Neuronal stem cell (in vitro differentiated cells): ENCODE results near the gene B3GAT1.

ENCODE experiments used
- DNase-seq: peaks from one replicate; pipeline ENCODE4 v3.0.0-alpha.2; 2013; ENCODE audit warnings: low spot score
- H2AFZ ChIP-seq: one replicate; pipeline ENCODE4 v1.6.1; 2013; ENCODE audit warnings: mild to moderate bottlenecking, low read length, inconsistent platforms
- H2AK5ac ChIP-seq: 2 replicates; pipeline ENCODE4 v1.6.1; 2013; ENCODE audit warnings: low read depth, mild to moderate bottlenecking, inconsistent platforms, low read length, moderate library complexity, mixed read lengths
- H2BK120ac ChIP-seq: 2 replicates; pipeline ENCODE4 v1.6.1; 2013; ENCODE audit warnings: low read depth, mild to moderate bottlenecking, inconsistent platforms, low read length, moderate library complexity, mixed read lengths
- H2BK12ac ChIP-seq: one replicate; pipeline ENCODE4 v1.6.1; 2013; ENCODE audit warnings: low read length, inconsistent platforms
- H2BK15ac ChIP-seq: 2 replicates; pipeline ENCODE4 v1.6.1; 2013; ENCODE audit warnings: mild to moderate bottlenecking, low read length, inconsistent platforms, mixed read lengths
- H2BK5ac ChIP-seq: one replicate; pipeline ENCODE4 v1.6.1; 2013; ENCODE audit warnings: inconsistent platforms, mild to moderate bottlenecking, low read length, moderate library complexity
- H3K14ac ChIP-seq: one replicate; pipeline ENCODE4 v1.6.1; 2013; ENCODE audit warnings: low read length, inconsistent platforms
- H3K18ac ChIP-seq: 2 replicates; pipeline ENCODE4 v1.6.1; 2013; ENCODE audit warnings: low read length, inconsistent platforms
- H3K23ac ChIP-seq: 2 replicates; pipeline ENCODE4 v1.6.1; 2013; ENCODE audit warnings: low read depth, mild to moderate bottlenecking, mixed read lengths, low read length, inconsistent platforms; ENCODE audit not compliant: poor library complexity
- H3K27ac ChIP-seq: replicated peaks from 3 replicates; pipeline ENCODE4 v1.5.1; 2013; ENCODE audit warnings: low read length, inconsistent platforms
- H3K27me3 ChIP-seq, 3 experiments: 2 replicates each; pipeline ENCODE4 v1.6.1; 2013; ENCODE audit warnings: low read length in 3 of 3, mild to moderate bottlenecking in 2 of 3, inconsistent platforms in 1 of 3, low read depth in 1 of 3, mixed read lengths in 1 of 3, moderate library complexity in 1 of 3; ENCODE audit not compliant: control insufficient read depth in 3 of 3, insufficient read depth in 3 of 3
- H3K36me3 ChIP-seq, 2 donors: replicated peaks in 1 of 2; 2 replicates each; pipeline ENCODE4 v1.6.1; 2013; ENCODE audit warnings: low read length in 2 of 2; ENCODE audit not compliant: control insufficient read depth in 2 of 2, insufficient read depth in 2 of 2
- H3K4ac ChIP-seq: 2 replicates; pipeline ENCODE4 v1.6.1; 2013; ENCODE audit warnings: inconsistent platforms, mild to moderate bottlenecking, low read length, moderate library complexity
- H3K4me1 ChIP-seq, 2 donors: 1 replicate in 1 of 2; 2 replicates in 1 of 2; pipeline ENCODE4 v1.6.1; 2013; ENCODE audit warnings: low read length in 2 of 2, low read depth in 1 of 2; ENCODE audit not compliant: control insufficient read depth in 2 of 2, insufficient read depth in 1 of 2
- H3K4me2 ChIP-seq: one replicate; pipeline ENCODE4 v1.6.1; 2013; ENCODE audit warnings: mild to moderate bottlenecking, low read length, inconsistent platforms; ENCODE audit not compliant: insufficient read depth, poor library complexity, severe bottlenecking
- H3K4me3 ChIP-seq, 2 donors: 2 replicates each; pipeline ENCODE4 v1.5.1; 2013; ENCODE audit warnings: low read length in 2 of 2, mild to moderate bottlenecking in 2 of 2, inconsistent platforms in 1 of 2, moderate library complexity in 1 of 2
- H3K79me1 ChIP-seq: one replicate; pipeline ENCODE4 v1.6.1; 2013; ENCODE audit warnings: low read depth, mild to moderate bottlenecking, inconsistent platforms, low read length, moderate library complexity
- H3K9ac ChIP-seq: one replicate; pipeline ENCODE4 v1.6.1; 2013; ENCODE audit warnings: mild to moderate bottlenecking, low read depth, low read length, inconsistent platforms; ENCODE audit not compliant: poor library complexity
- H3K9me3 ChIP-seq, 2 donors: replicated peaks in 1 of 2; 2 replicates each; pipeline versions ENCODE3 to v1.6.1; 2013; ENCODE audit warnings: low read length in 2 of 2, mild to moderate bottlenecking in 2 of 2, inconsistent platforms in 1 of 2, low read depth in 1 of 2, mixed read lengths in 1 of 2, moderate library complexity in 1 of 2; ENCODE audit not compliant: control insufficient read depth in 2 of 2, insufficient read depth in 1 of 2
- H4K8ac ChIP-seq: one replicate; pipeline ENCODE4 v1.6.1; 2013; ENCODE audit warnings: low read depth, mild to moderate bottlenecking, inconsistent platforms, low read length, moderate library complexity
- H4K91ac ChIP-seq: one replicate; pipeline ENCODE4 v1.6.1; 2013; ENCODE audit warnings: low read length, low read depth, mild to moderate bottlenecking, inconsistent platforms; ENCODE audit not compliant: poor library complexity
- WGBS, 2 donors: extraction: QIAGEN DNeasy Blood & Tissue Kit; methylation state at CpG; one replicate each; pipeline ENCODE4 v1.1.7; 2013; ENCODE audit warnings: missing lambda C conversion rate in 2 of 2, mixed read lengths in 1 of 2; ENCODE audit not compliant: insufficient read length in 2 of 2, insufficient replicate concordance in 1 of 2; ENCODE audit errors: extremely low coverage in 2 of 2; 5-methylcytosine and 5-hydroxymethylcytosine counted together

The B3GAT1 gene

DNA sequence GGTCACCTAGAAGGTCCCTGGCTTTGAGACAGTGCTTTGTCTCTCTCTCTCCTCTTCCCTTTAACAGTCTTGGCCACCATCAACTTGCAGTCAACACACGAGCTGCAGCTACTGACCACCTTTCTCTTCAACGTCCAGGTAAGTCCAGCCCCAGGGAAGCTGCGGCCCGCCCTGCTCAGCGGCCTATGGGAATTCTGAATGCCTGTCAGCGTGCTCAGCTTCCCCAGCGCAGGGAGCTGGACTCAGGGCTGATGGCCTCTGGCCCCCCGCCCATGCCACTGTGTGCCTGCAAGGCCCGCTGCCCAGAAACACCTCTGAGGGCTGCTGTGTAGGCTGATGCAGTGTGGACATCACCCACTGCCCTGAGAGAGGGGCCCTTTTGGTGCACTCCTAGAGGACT, 47.8 kb downstream of the B3GAT1 start:
- Histone ChIP-seq H2BK12ac (no peak overlapping the region), H4K8ac (no peak overlapping the region), H3K4me2 (no peak overlapping the region), H2BK120ac (no peak overlapping the region), H3K27me3 (peaks cover 0 to 3% (median 0%) of the 10 kb centered on the region in 3 experiments), H3K4ac (no peak overlapping the region), H3K4me3 (no peak overlapping the region), H2BK5ac (no peak overlapping the region), H2AK5ac (no peak overlapping the region), H3K18ac (peak overlapping the region; percentile 67), H3K79me1 (no peaks in the 10 kb centered on the region), H3K4me1 (no peaks in the 10 kb centered on the region), H2BK15ac (no peak overlapping the region), H4K91ac (no peak overlapping the region), H3K14ac (no peak overlapping the region), H2AFZ (no peak overlapping the region), H3K9ac (no peak overlapping the region), H3K36me3 (peaks cover 0 to 3% of the 10 kb centered on the region in 2 donors), H3K23ac (peak overlapping the region; percentile 25), H3K27ac (no peak overlapping the region), H3K9me3 (no peaks in the 10 kb centered on the region)
- no peak for DNase-seq
- WGBS, 2 donors: no CpG with 5 or more reads among the region's 9 CpGs

GRCh38 chr11:134363592-134363991, 48.5 kb downstream of the B3GAT1 start:
- no peak overlapping the region for H3K23ac ChIP-seq
- WGBS, 2 donors: no CpG with 5 or more reads among the region's 7 CpGs
- no peak for DNase-seq

GRCh38 chr11:134363161-134363560, 48.9 kb downstream of the B3GAT1 start:
- Histone ChIP-seq H3K4me2 (no peak overlapping the region), H4K8ac (no peak overlapping the region), H3K18ac (no peak overlapping the region), H2AK5ac (no peak overlapping the region), H3K27me3 (peaks cover 0 to 3% (median 0%) of the 10 kb centered on the region in 3 experiments), H4K91ac (no peak overlapping the region), H3K9ac (no peak overlapping the region), H3K4me3 (no peak overlapping the region), H3K36me3 (no peaks in the 10 kb centered on the region), H2AFZ (no peak overlapping the region), H3K4ac (no peak overlapping the region), H3K27ac (no peak overlapping the region), H3K23ac (no peak overlapping the region), H2BK120ac (no peak overlapping the region), H2BK12ac (no peak overlapping the region), H3K9me3 (no peaks in the 10 kb centered on the region), H3K4me1 (no peaks in the 10 kb centered on the region), H2BK15ac (no peak overlapping the region), H3K14ac (no peak overlapping the region), H3K79me1 (no peaks in the 10 kb centered on the region), H2BK5ac (no peak overlapping the region)
- DNase-seq: no peak
- WGBS, 2 donors: no CpG with 5 or more reads among the region's 9 CpGs

More at GRCh38 chr11:134363592-134363991, 48.5 kb downstream of the B3GAT1 start:
- no peak overlapping the region for H3K18ac ChIP-seq
- no peaks in the 10 kb centered on the region for H3K79me1 ChIP-seq
- no peak overlapping the region for H2BK5ac ChIP-seq
- H2AFZ ChIP-seq: no peak overlapping the region
- no peak overlapping the region for H3K4me2 ChIP-seq
- no peak overlapping the region for H4K8ac ChIP-seq
- H3K4me3 ChIP-seq: no peak overlapping the region
- H3K9ac ChIP-seq: no peak overlapping the region
- peaks cover 0 to under 1% of the 10 kb centered on the region in 2 donors for H3K36me3 ChIP-seq
- H3K27ac ChIP-seq: no peak overlapping the region
- H3K14ac ChIP-seq: no peak overlapping the region
- no peak overlapping the region for H2BK15ac ChIP-seq
- no peak overlapping the region for H2BK12ac ChIP-seq
- peaks cover 0 to 3% (median 0%) of the 10 kb centered on the region in 3 experiments for H3K27me3 ChIP-seq
- H2AK5ac ChIP-seq: no peak overlapping the region
- H3K9me3 ChIP-seq: no peaks in the 10 kb centered on the region
- H3K4me1 ChIP-seq: no peaks in the 10 kb centered on the region
- H2BK120ac ChIP-seq: no peak overlapping the region
- H3K4ac ChIP-seq: no peak overlapping the region
- no peak overlapping the region for H4K91ac ChIP-seq

- Histone ChIP-seq H4K8ac (no peak overlapping the region), H2AK5ac (no peak overlapping the region)
- WGBS, 2 donors: no CpG with 5 or more reads among the region's 32 CpGs
These were observed 49.7 kb downstream of the B3GAT1 start for GRCh38 chr11:134362192-134362901.

More at GRCh38 chr11:134362192-134362901, 49.7 kb downstream of the B3GAT1 start:
- no peak overlapping the region for H2BK15ac ChIP-seq
- H3K4me2 ChIP-seq: no peak overlapping the region
- peaks cover 0 to 3% (median 0%) of the 10 kb centered on the region in 3 experiments for H3K27me3 ChIP-seq
- no peak overlapping the region for H3K23ac ChIP-seq
- no peaks in the 10 kb centered on the region for H3K79me1 ChIP-seq
- no peaks in the 10 kb centered on the region for H3K4me1 ChIP-seq
- H4K91ac ChIP-seq: no peak overlapping the region
- H3K4me3 ChIP-seq: no peak overlapping the region
- no peak overlapping the region for H3K9ac ChIP-seq
- H3K4ac ChIP-seq: no peak overlapping the region
- no peak overlapping the region for H3K27ac ChIP-seq
- no peak overlapping the region for H2BK120ac ChIP-seq
- H3K14ac ChIP-seq: no peak overlapping the region
- H3K9me3 ChIP-seq: no peaks in the 10 kb centered on the region
- H3K18ac ChIP-seq: peak overlapping the region; percentile 20
- H3K36me3 ChIP-seq: no peaks in the 10 kb centered on the region
- peak overlapping the region; percentile 60 for H2BK12ac ChIP-seq
- H2BK5ac ChIP-seq: no peak overlapping the region
- H2AFZ ChIP-seq: no peak overlapping the region
- DNase-seq: no peak
